Measurements from ENCODE around the gene CCR7.
"Not testable (repeated sequence)": the region's sequence is repeated elsewhere in the genome, so short reads cannot be mapped to it uniquely, and the experiment has no call there.

CCR7 gene

GRCh38 chr17:40590742-40591141 is 25.5 kb upstream of the CCR7 start:
- no peaks in the 10 kb centered on the region for H3K36me3 ChIP-seq
- H3K27ac ChIP-seq, result no peak overlapping the region
- H3K27me3 ChIP-seq, result peaks cover 0 to 8% of the 10 kb centered on the region in 2 donors
- DNase-seq, result no peak
- H3K4me1 ChIP-seq, result no peaks in the 10 kb centered on the region
- no peak overlapping the region for H3K4me3 ChIP-seq
- no peak for TF ChIP-seq CTCF (IDR thresholded peaks at IDR 0.05)
- intact Hi-C loops (cut with DNase I; ENCODE audit: low total_unique reads), result no loop called here
- H3K9me3 ChIP-seq, result no peaks in the 10 kb centered on the region

GRCh38 chr17:40588552-40588951 is 23.3 kb upstream of the CCR7 start:
- Histone ChIP-seq H3K4me3 (no peak overlapping the region), H3K4me1 (no peaks in the 10 kb centered on the region), H3K27me3 (peaks cover 0 to 8% of the 10 kb centered on the region in 2 donors), H3K9me3 (peaks cover 0 to 7% (median 4%) of the 10 kb centered on the region in 3 donors), H3K27ac (no peak overlapping the region), H3K36me3 (no peaks in the 10 kb centered on the region)
- TF ChIP-seq CTCF (IDR thresholded peaks at IDR 0.05), result no peak
- no peak for DNase-seq
- intact Hi-C loops (cut with DNase I; ENCODE audit: low total_unique reads), result no loop called here

GRCh38 chr17:40586264-40586663 is 21.0 kb upstream of the CCR7 start:
- H3K9me3 ChIP-seq; intact Hi-C loops (cut with DNase I; ENCODE audit: low total_unique reads); H3K27ac ChIP-seq; H3K4me3 ChIP-seq; DNase-seq; H3K36me3 ChIP-seq; H3K4me1 ChIP-seq: not testable (repeated sequence)
- H3K27me3 ChIP-seq, result peaks cover 0 to 11% of the 10 kb centered on the region in 2 donors

GRCh38 chr17:40584950-40585349 is 19.7 kb upstream of the CCR7 start:
- H3K27ac ChIP-seq; H3K4me1 ChIP-seq; H3K36me3 ChIP-seq; intact Hi-C loops (cut with DNase I; ENCODE audit: low total_unique reads); H3K4me3 ChIP-seq; H3K9me3 ChIP-seq; DNase-seq: not testable (repeated sequence)
- peaks cover 0 to 11% of the 10 kb centered on the region in 2 donors for H3K27me3 ChIP-seq

GRCh38 chr17:40582328-40582901 is 17.1 kb upstream of the CCR7 start:
- Histone ChIP-seq H3K4me3 (no peak overlapping the region), H3K9me3 (peaks cover 0 to 7% (median 4%) of the 10 kb centered on the region in 3 donors), H3K36me3 (no peaks in the 10 kb centered on the region), H3K4me1 (peaks cover 0 to 10% (median 0%) of the 10 kb centered on the region in 4 donors), H3K27me3 (peaks cover 0 to 3% of the 10 kb centered on the region in 2 donors), H3K27ac (no peak overlapping the region)
- DNase-seq, result no peak
- no peak for TF ChIP-seq CTCF (IDR thresholded peaks at IDR 0.05)
- intact Hi-C loops (cut with DNase I; ENCODE audit: low total_unique reads), result no loop called here

GRCh38 chr17:40580140-40580539 is 14.9 kb upstream of the CCR7 start:
- no peak overlapping the region for H3K27ac ChIP-seq
- intact Hi-C loops (cut with DNase I; ENCODE audit: low total_unique reads), result no loop called here
- peaks cover 0 to 3% of the 10 kb centered on the region in 2 donors for H3K27me3 ChIP-seq
- peaks cover 0 to 7% (median 3%) of the 10 kb centered on the region in 3 donors for H3K9me3 ChIP-seq
- H3K36me3 ChIP-seq, result no peaks in the 10 kb centered on the region
- H3K4me3 ChIP-seq, result no peak overlapping the region
- DNase-seq, result no peak
- peaks cover 0 to 10% (median 0%) of the 10 kb centered on the region in 4 donors for H3K4me1 ChIP-seq
- TF ChIP-seq CTCF (IDR thresholded peaks at IDR 0.05), result no peak

- intact Hi-C loops (cut with DNase I; ENCODE audit: low total_unique reads), result no loop called here
- TF ChIP-seq CTCF (IDR thresholded peaks at IDR 0.05), result no peak
Measured at GRCh38 chr17:40579471-40579870, 14.2 kb upstream of the CCR7 start.

More at GRCh38 chr17:40579471-40579870, 14.2 kb upstream of the CCR7 start:
- Histone ChIP-seq H3K4me1 (peaks cover 0 to 10% (median 0%) of the 10 kb centered on the region in 4 donors), H3K27ac (no peak overlapping the region), H3K36me3 (no peaks in the 10 kb centered on the region), H3K4me3 (no peak overlapping the region), H3K9me3 (peaks cover 0 to 11% (median 3%) of the 10 kb centered on the region in 3 donors), H3K27me3 (peaks cover 0 to 3% of the 10 kb centered on the region in 2 donors)
- no peak for DNase-seq
